Esophagus squamous epithelium (tissue), 5 donors: ENCODE results near the gene CEP19. TPM values are rescaled to one million over a fixed set of nuclear protein-coding genes. Genes with fewer than 3 reads are reported as not detected.

ENCODE experiments used
- DNase-seq: peaks from one replicate; lab custom pipeline; 2025; lab: John Stamatoyannopoulos, UW
- H3K27ac ChIP-seq, 4 donors: fragments of 200-600 bp; sonication (generic); one replicate each; pipeline ENCODE4 v1.5.1; 2016 to 2019; ENCODE audit warnings: mild to moderate bottlenecking in 1 of 4
- H3K27me3 ChIP-seq, 4 donors: fragments of 200-600 bp; sonication (generic); 1 replicate in 3 of 4; 2 replicates in 1 of 4; pipeline versions ENCODE4 v1.5.1 to v1.6.0; 2017 to 2021; ENCODE audit warnings: antibody characterized with exemption in 1 of 4
- H3K36me3 ChIP-seq, 3 donors: fragments of 200-600 bp; sonication (generic); one replicate each; pipeline ENCODE4 v1.5.1; 2016 to 2019
- H3K4me1 ChIP-seq, 3 donors: fragments of 200-600 bp; sonication (generic); one replicate each; pipeline ENCODE4 v1.5.1; 2017 to 2019
- H3K4me3 ChIP-seq, 4 donors: fragments of 200-600 bp; sonication (generic); 1 replicate in 3 of 4; 2 replicates in 1 of 4; pipeline ENCODE4 v1.5.1; 2016 to 2019; ENCODE audit warnings: mild to moderate bottlenecking in 2 of 4, moderate library complexity in 1 of 4
- H3K9me3 ChIP-seq, 3 donors: fragments of 200-600 bp; sonication (generic); one replicate each; pipeline ENCODE4 v1.5.1; 2016 to 2019
- CTCF ChIP-seq, 6 experiments: fragments of 450-650 bp in 4 of 6; fragments of 200-600 bp in 2 of 6; sonication (generic) in 2 of 6; IDR thresholded peaks; one replicate each; pipeline ENCODE4 v1.5.1; 2016 to 2019; ENCODE audit warnings: antibody characterized with exemption in 6 of 6, mild to moderate bottlenecking in 4 of 6, moderate library complexity in 4 of 6
- POLR2A ChIP-seq, 4 donors: fragments of 450-650 bp; IDR thresholded peaks; one replicate each; pipeline ENCODE4 v1.6.1; 2017; ENCODE audit warnings: antibody characterized with exemption in 4 of 4, mild to moderate bottlenecking in 4 of 4, moderate library complexity in 3 of 4
- WGBS, 2 donors: methylation state at CpG; one replicate each; pipeline ENCODE4 v1.1.5; 2018; 5-methylcytosine and 5-hydroxymethylcytosine counted together
- intact Hi-C: fragments of 100-400 bp; cut with DNase I; formaldehyde crosslinking; loops from one replicate; pipeline ENCODE4 v1.15.0; 2022
- total RNA-seq, 4 donors: library from RNA; depleted of rRNA; stranded (reverse); fragments of >200 nt; gene quantifications; one replicate each; pipeline ENCODE4 v1.1.0, GENCODE V29; 2016
- donor health status: DM: yes; HTN: yes; CAD: no.

Gene CEP19
- total RNA-seq, 4 donors from 2014 or later: 0.80 to 3.1 (median 1.2) TPM

- intact Hi-C loops: no loop called here
- H3K27ac ChIP-seq: peak overlapping the region in 1 of 4 donors; percentile 15
- H3K4me3 ChIP-seq: no peak overlapping the region
- no peaks in the 10 kb centered on the region for H3K9me3 ChIP-seq
- H3K36me3 ChIP-seq: peaks cover 0 to 3% (median 0%) of the 10 kb centered on the region in 3 donors
- H3K4me1 ChIP-seq: peaks cover 0 to 15% (median 5%) of the 10 kb centered on the region in 3 donors
- TF ChIP-seq POLR2A (IDR thresholded peaks at IDR 0.05) (no peak), CTCF (IDR thresholded peaks at IDR 0.05) (no peak)
- DNase-seq: no peak
- whole genome bisulfite sequencing, 2 donors: 52 to 58% methylated on average over 21 to 22 of the region's 23 CpGs
- no peaks in the 10 kb centered on the region for H3K27me3 ChIP-seq
Measured at GRCh38 chr3:196666001-196666867, 45.8 kb downstream of the CEP19 start.

GRCh38 chr3:196662711-196663571, 49.1 kb downstream of the CEP19 start:
- no peak for TF ChIP-seq POLR2A (IDR thresholded peaks at IDR 0.05)
- TF ChIP-seq CTCF (IDR thresholded peaks at IDR 0.05): no peak
- Histone ChIP-seq H3K9me3 (no peaks in the 10 kb centered on the region), H3K4me3 (no peak overlapping the region), H3K4me1 (peaks cover 4 to 20% (median 10%) of the 10 kb centered on the region in 3 donors), H3K27me3 (no peaks in the 10 kb centered on the region), H3K27ac (peak overlapping the region in 2 of 4 donors; percentile 21 to 23), H3K36me3 (peaks cover 0 to 21% (median 0%) of the 10 kb centered on the region in 3 donors)
- no peak for DNase-seq
- 62 to 82% methylated on average over 12 to 15 of the region's 15 CpGs for WGBS, 2 donors
- intact Hi-C loops: no loop called here

GRCh38 chr3:196662033-196662432, 50.0 kb downstream of the CEP19 start:
- no peaks in the 10 kb centered on the region for H3K9me3 ChIP-seq
- no peak for TF ChIP-seq CTCF (IDR thresholded peaks at IDR 0.05)
- TF ChIP-seq POLR2A (IDR thresholded peaks at IDR 0.05): no peak
- no peak for DNase-seq
- H3K27me3 ChIP-seq: no peaks in the 10 kb centered on the region
- peaks cover 4 to 20% (median 10%) of the 10 kb centered on the region in 3 donors for H3K4me1 ChIP-seq
- H3K4me3 ChIP-seq: no peak overlapping the region
- intact Hi-C loops: no loop called here
- H3K27ac ChIP-seq: no peak overlapping the region
- whole genome bisulfite sequencing, 2 donors: 84 to 88% methylated on average over 13 of the region's 13 CpGs
- peaks cover 0 to 21% (median 0%) of the 10 kb centered on the region in 3 donors for H3K36me3 ChIP-seq

- no peak for DNase-seq
- no peak for TF ChIP-seq POLR2A (IDR thresholded peaks at IDR 0.05)
- no peak for TF ChIP-seq CTCF (IDR thresholded peaks at IDR 0.05)
- Histone ChIP-seq H3K27me3 (no peaks in the 10 kb centered on the region), H3K27ac (no peak overlapping the region), H3K4me3 (no peak overlapping the region), H3K36me3 (peaks cover 0 to 23% (median 0%) of the 10 kb centered on the region in 3 donors), H3K4me1 (peaks cover 4 to 20% (median 10%) of the 10 kb centered on the region in 3 donors), H3K9me3 (no peaks in the 10 kb centered on the region)
- intact Hi-C loops: no loop called here
- WGBS, 2 donors: 66 to 76% methylated on average over 8 to 14 of the region's 16 CpGs
Measured at GRCh38 chr3:196661400-196661799, 50.6 kb downstream of the CEP19 start.
